Measurements from ENCODE around the gene MTHFD1. TPM values are rescaled to one million over a fixed set of nuclear protein-coding genes. Genes with fewer than 3 reads are reported as not detected.

Gene MTHFD1
- polyA plus RNA-seq, 1 of the 3 experiments (the other 2 are of a cell fraction): 31.0 TPM

- H3K27ac ChIP-seq (ENCODE audit: low read depth in 2 of 2, low read length in 1 of 2): no peak overlapping the region
- no peaks in the 10 kb centered on the region for H3K4me1 ChIP-seq (ENCODE audit: control insufficient read depth in 1 of 2, insufficient read depth in 2 of 2, low read depth in 1 of 2, low read length in 1 of 2)
- H3K4me2 ChIP-seq: no peak overlapping the region
- no peaks in the 10 kb centered on the region for H3K9me2 ChIP-seq
- DNase-seq: no peak
- no peak overlapping the region for H2AFZ ChIP-seq (ENCODE audit: low read depth)
- H4K20me1 ChIP-seq (ENCODE audit: insufficient read depth): no peaks in the 10 kb centered on the region
- peaks cover under 1% of the 10 kb centered on the region for H3F3A ChIP-seq (replicated peaks; ENCODE audit: insufficient read depth)
- CTCF ChIA-PET: interaction anchor here (2.9 kb wide), 1 partner anchor 19 kb away, joined by 16 read pairs; no protein-coding TSS in a partner anchor
- 97% methylated on average over 4 of the region's 4 CpGs for WGBS (ENCODE audit: low lambda C conversion rate)
- peaks cover 14 to 22% of the 10 kb centered on the region in 2 experiments for H3K36me3 ChIP-seq (replicated peaks in 1 of 2; ENCODE audit: control insufficient read depth in 1 of 2, insufficient read depth in 2 of 2, low read length in 1 of 2)
- no peak for TF ChIP-seq FOXJ3 (CRISPR knock-in tag; IDR thresholded peaks at IDR 0.05)
- TF ChIP-seq JUND (IDR thresholded peaks at IDR 0.05): no peak
- no peak for TF ChIP-seq MAX (IDR thresholded peaks at IDR 0.05; ENCODE audit: low read depth)
- TF ChIP-seq EZH2phosphoT487 (IDR thresholded peaks at IDR 0.05; ENCODE audit: borderline replicate concordance, low read depth): no peak
- no peak for TF ChIP-seq USF1 (IDR thresholded peaks at IDR 0.05; ENCODE audit: borderline replicate concordance, low read depth)
- TF ChIP-seq RFX5 (IDR thresholded peaks at IDR 0.05; ENCODE audit: low read length): no peak
- no peak for TF ChIP-seq TEAD4 (IDR thresholded peaks at IDR 0.05; ENCODE audit: borderline replicate concordance, insufficient read depth)
- TF ChIP-seq MXI1 (IDR thresholded peaks at IDR 0.05; ENCODE audit: low read depth, low read length): no peak
- no peak for TF ChIP-seq TAF1 (IDR thresholded peaks at IDR 0.05; ENCODE audit: borderline replicate concordance, low read depth, low read length)
- no peak for TF ChIP-seq RAD21 (IDR thresholded peaks at IDR 0.05; ENCODE audit: low read length)
- TF ChIP-seq FOXM1 (IDR thresholded peaks at IDR 0.05; ENCODE audit: low read depth): no peak
- no peak for TF ChIP-seq USF2 (IDR thresholded peaks at IDR 0.05; ENCODE audit: borderline replicate concordance, low read depth, low read length)
- no peak for TF ChIP-seq FOSL2 (IDR thresholded peaks at IDR 0.05; ENCODE audit: borderline replicate concordance, low read depth)
- no peak for TF ChIP-seq REST (IDR thresholded peaks at IDR 0.05; ENCODE audit: low read depth, low read length)
- no peak for TF ChIP-seq ELF1 (IDR thresholded peaks at IDR 0.05)
- no peak for TF ChIP-seq NFIC (IDR thresholded peaks at IDR 0.05; ENCODE audit: borderline replicate concordance)
- no peaks in the 10 kb centered on the region for H3K9me3 ChIP-seq
- H3K4me3 ChIP-seq (ENCODE audit: low read depth in 2 of 2, low read length in 1 of 2): no peak overlapping the region
- H3K79me2 ChIP-seq (ENCODE audit: insufficient read depth): peaks cover 3% of the 10 kb centered on the region; the same call in 1 of the 2 replicates
- H3K9ac ChIP-seq: no peak overlapping the region
- H3K27me3 ChIP-seq (ENCODE audit: insufficient read depth): no peaks in the 10 kb centered on the region
- POLR2A ChIA-PET: no interaction called here
These were observed 22.8 kb downstream of the MTHFD1 start for GRCh38 chr14:64411001-64411400.

Data from SK-N-SH (cell line).